Measurements from ENCODE around the gene PTBP3. TPM values are rescaled to one million over a fixed set of nuclear protein-coding genes. Genes with fewer than 3 reads are reported as not detected.

Gene PTBP3
- polyA plus RNA-seq, 1 donor from 2014 or later, result 36.1 TPM

GRCh38 chr9:112316258-112316943, 17.0 kb downstream of the PTBP3 start:
- no peak overlapping the region for H3K4me2 ChIP-seq (ENCODE audit: low read length)
- H3K27ac ChIP-seq (ENCODE audit: low read length), result no peak overlapping the region
- no peaks in the 10 kb centered on the region for H3K36me3 ChIP-seq (ENCODE audit: insufficient read depth, low read length)
- H3F3A ChIP-seq (ENCODE audit: insufficient read depth, low read length, poor library complexity, severe bottlenecking), result no peaks in the 10 kb centered on the region
- no peak overlapping the region for H3K9ac ChIP-seq (ENCODE audit: low read length)
- no peaks in the 10 kb centered on the region for H3K27me3 ChIP-seq (ENCODE audit: insufficient read depth, low read depth, low read length)
- H3K9me2 ChIP-seq (ENCODE audit: insufficient read depth, low read length), result no peaks in the 10 kb centered on the region
- no peak overlapping the region for H2AFZ ChIP-seq (ENCODE audit: low read depth, low read length)
- no peaks in the 10 kb centered on the region for H3K9me3 ChIP-seq (ENCODE audit: low read length)
- peaks cover 58% of the 10 kb centered on the region for H3K79me2 ChIP-seq (replicated peaks; ENCODE audit: insufficient read depth, low read length)
- H4K20me1 ChIP-seq (ENCODE audit: insufficient read depth), result no peaks in the 10 kb centered on the region
- H3K4me3 ChIP-seq (ENCODE audit: low read length), result no peak overlapping the region
- TF ChIP-seq MXI1 (conservative IDR thresholded peaks at IDR 0.05; ENCODE audit: poor library complexity, severe bottlenecking), result no peak
- no peak for TF ChIP-seq TAF1 (IDR thresholded peaks at IDR 0.05; ENCODE audit: low read depth)
- TF ChIP-seq POLR2AphosphoS5 (IDR thresholded peaks at IDR 0.05), result no peak
- no peak for TF ChIP-seq CTCF (IDR thresholded peaks at IDR 0.05; ENCODE audit: poor library complexity, severe bottlenecking)
- no peak for TF ChIP-seq SMC3 (conservative IDR thresholded peaks at IDR 0.05; ENCODE audit: poor library complexity)
- TF ChIP-seq EP300 (conservative IDR thresholded peaks at IDR 0.05; ENCODE audit: poor library complexity, severe bottlenecking), result no peak
- no peak for TF ChIP-seq RAD21 (conservative IDR thresholded peaks at IDR 0.05)
- no peak for TF ChIP-seq EZH2 (IDR thresholded peaks at IDR 0.05; ENCODE audit: borderline replicate concordance, insufficient read depth, low read length, poor library complexity, severe bottlenecking)
- TF ChIP-seq REST (IDR thresholded peaks at IDR 0.05; ENCODE audit: borderline replicate concordance), result no peak

GRCh38 chr9:112315331-112316257, 17.8 kb downstream of the PTBP3 start:
- Histone ChIP-seq H4K20me1 (ENCODE audit: insufficient read depth) (no peaks in the 10 kb centered on the region), H3K36me3 (ENCODE audit: insufficient read depth, low read length) (no peaks in the 10 kb centered on the region), H3K79me2 (replicated peaks; ENCODE audit: insufficient read depth, low read length) (peaks cover 53% of the 10 kb centered on the region), H3K9me2 (ENCODE audit: insufficient read depth, low read length) (no peaks in the 10 kb centered on the region), H3K4me2 (ENCODE audit: low read length) (no peak overlapping the region), H3K4me3 (ENCODE audit: low read length) (no peak overlapping the region), H3F3A (ENCODE audit: insufficient read depth, low read length, poor library complexity, severe bottlenecking) (no peaks in the 10 kb centered on the region), H3K9me3 (ENCODE audit: low read length) (no peaks in the 10 kb centered on the region), H2AFZ (ENCODE audit: low read depth, low read length) (no peak overlapping the region), H3K27me3 (ENCODE audit: insufficient read depth, low read depth, low read length) (no peaks in the 10 kb centered on the region), H3K9ac (ENCODE audit: low read length) (no peak overlapping the region), H3K27ac (ENCODE audit: low read length) (no peak overlapping the region)
- TF ChIP-seq MXI1 (conservative IDR thresholded peaks at IDR 0.05; ENCODE audit: poor library complexity, severe bottlenecking), result no peak

Measured in neural cell (in vitro differentiated cells).